Measurements from ENCODE around the gene NEDD4L.

Gene NEDD4L

DNA sequence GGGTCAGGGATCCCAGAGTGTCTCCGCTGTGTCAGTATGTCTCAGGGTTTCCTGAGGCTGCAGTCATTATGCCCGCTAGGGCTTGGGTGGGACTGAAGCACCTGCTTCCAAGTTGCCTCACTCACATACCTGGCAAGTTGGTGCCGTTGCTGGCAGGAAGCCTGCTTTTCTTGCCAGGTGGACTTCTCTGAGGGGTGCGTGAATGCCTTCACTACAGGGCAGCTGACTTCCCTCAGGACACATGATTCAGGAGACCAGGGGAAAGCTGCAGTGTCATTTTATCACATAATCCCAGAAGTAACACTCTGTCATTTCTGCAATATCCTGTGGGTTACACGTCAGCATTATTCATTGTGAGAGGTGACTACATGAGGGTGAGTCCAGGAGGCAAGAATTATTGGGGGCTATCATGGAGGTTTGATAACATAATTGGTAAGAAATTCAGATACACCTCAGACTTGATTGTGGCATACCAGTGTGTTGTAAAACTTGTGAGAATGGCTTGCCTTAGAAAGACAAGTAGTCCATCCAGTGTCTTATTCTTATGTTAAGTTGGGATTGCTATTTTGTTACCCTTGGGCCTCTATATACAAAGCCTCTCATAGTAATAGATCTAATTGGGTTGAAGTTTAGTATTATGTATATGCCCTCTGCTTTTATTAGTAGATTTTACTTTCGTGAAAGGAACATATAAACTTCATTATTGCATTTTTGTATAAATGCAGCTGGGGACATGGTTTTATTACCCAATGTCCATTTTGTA, 44.1 kb downstream of the NEDD4L start:
- H3K27me3 ChIP-seq (ENCODE audit: low read length): no peaks in the 10 kb centered on the region
- TF ChIP-seq, protein P1, sequence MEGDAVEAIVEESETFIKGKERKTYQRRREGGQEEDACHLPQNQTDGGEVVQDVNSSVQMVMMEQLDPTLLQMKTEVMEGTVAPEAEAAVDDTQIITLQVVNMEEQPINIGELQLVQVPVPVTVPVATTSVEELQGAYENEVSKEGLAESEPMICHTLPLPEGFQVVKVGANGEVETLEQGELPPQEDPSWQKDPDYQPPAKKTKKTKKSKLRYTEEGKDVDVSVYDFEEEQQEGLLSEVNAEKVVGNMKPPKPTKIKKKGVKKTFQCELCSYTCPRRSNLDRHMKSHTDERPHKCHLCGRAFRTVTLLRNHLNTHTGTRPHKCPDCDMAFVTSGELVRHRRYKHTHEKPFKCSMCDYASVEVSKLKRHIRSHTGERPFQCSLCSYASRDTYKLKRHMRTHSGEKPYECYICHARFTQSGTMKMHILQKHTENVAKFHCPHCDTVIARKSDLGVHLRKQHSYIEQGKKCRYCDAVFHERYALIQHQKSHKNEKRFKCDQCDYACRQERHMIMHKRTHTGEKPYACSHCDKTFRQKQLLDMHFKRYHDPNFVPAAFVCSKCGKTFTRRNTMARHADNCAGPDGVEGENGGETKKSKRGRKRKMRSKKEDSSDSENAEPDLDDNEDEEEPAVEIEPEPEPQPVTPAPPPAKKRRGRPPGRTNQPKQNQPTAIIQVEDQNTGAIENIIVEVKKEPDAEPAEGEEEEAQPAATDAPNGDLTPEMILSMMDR (IDR thresholded peaks at IDR 0.05; ENCODE audit: insufficient read depth, low read length, poor library complexity, severe bottlenecking): no peak
- no peak for TF ChIP-seq EZH2phosphoT487 (conservative IDR thresholded peaks at IDR 0.05; ENCODE audit: low read length)
- H3K4me2 ChIP-seq (ENCODE audit: low read depth, low read length, poor library complexity, severe bottlenecking): no peak overlapping the region
- H3K4me3 ChIP-seq (ENCODE audit: insufficient read depth, low read length, poor library complexity, severe bottlenecking): no peak overlapping the region
- H3K79me2 ChIP-seq (ENCODE audit: insufficient read depth, low read length): no peaks in the 10 kb centered on the region
- no peaks in the 10 kb centered on the region for H3F3A ChIP-seq (ENCODE audit: insufficient read depth)
- no peaks in the 10 kb centered on the region for H3K9me3 ChIP-seq (ENCODE audit: insufficient read depth, low read length)
- H3K9ac ChIP-seq (ENCODE audit: low read length): no peak overlapping the region
- H4K20me1 ChIP-seq (ENCODE audit: low read depth, low read length): no peaks in the 10 kb centered on the region
- no peak overlapping the region for H3K27ac ChIP-seq (ENCODE audit: low read depth, low read length)
- no peak overlapping the region for H2AFZ ChIP-seq (ENCODE audit: low read depth, low read length, severe bottlenecking)
- no peaks in the 10 kb centered on the region for H3K36me3 ChIP-seq (ENCODE audit: low read length)
- H3K9me2 ChIP-seq (replicated peaks; ENCODE audit: insufficient read depth, low read length): no peaks in the 10 kb centered on the region

DNA sequence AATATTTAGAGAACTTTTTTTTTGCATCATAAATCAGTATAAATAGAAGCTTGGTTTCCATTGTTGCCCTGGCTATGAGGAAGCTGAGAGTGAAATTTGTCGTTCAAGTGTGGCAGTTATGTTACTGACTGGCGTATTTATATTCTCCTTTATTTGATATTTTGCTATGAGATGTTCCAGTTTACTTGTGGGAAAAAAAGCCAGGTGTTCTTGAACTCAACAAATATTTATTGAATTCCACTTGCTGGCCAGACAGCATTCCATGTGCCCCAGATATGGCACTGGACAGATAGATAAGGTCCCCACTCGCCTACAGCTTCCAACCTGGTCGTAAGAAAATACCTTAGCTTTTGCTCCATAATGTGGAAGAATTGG, 44.7 kb downstream of the NEDD4L start:
- no peaks in the 10 kb centered on the region for H3F3A ChIP-seq (ENCODE audit: insufficient read depth)
- no peaks in the 10 kb centered on the region for H3K9me3 ChIP-seq (ENCODE audit: insufficient read depth, low read length)
- no peak overlapping the region for H2AFZ ChIP-seq (ENCODE audit: low read depth, low read length, severe bottlenecking)
- no peaks in the 10 kb centered on the region for H3K36me3 ChIP-seq (ENCODE audit: low read length)
- H4K20me1 ChIP-seq (ENCODE audit: low read depth, low read length): no peaks in the 10 kb centered on the region
- no peak overlapping the region for H3K9ac ChIP-seq (ENCODE audit: low read length)
- no peak overlapping the region for H3K4me2 ChIP-seq (ENCODE audit: low read depth, low read length, poor library complexity, severe bottlenecking)
- H3K27me3 ChIP-seq (ENCODE audit: low read length): no peaks in the 10 kb centered on the region
- TF ChIP-seq EZH2phosphoT487 (conservative IDR thresholded peaks at IDR 0.05; ENCODE audit: low read length): no peak
- TF ChIP-seq, protein P1 (IDR thresholded peaks at IDR 0.05; ENCODE audit: insufficient read depth, low read length, poor library complexity, severe bottlenecking): no peak
- H3K79me2 ChIP-seq (ENCODE audit: insufficient read depth, low read length): no peaks in the 10 kb centered on the region
- no peak overlapping the region for H3K4me3 ChIP-seq (ENCODE audit: insufficient read depth, low read length, poor library complexity, severe bottlenecking)
- H3K27ac ChIP-seq (ENCODE audit: low read depth, low read length): no peak overlapping the region
- no peaks in the 10 kb centered on the region for H3K9me2 ChIP-seq (replicated peaks; ENCODE audit: insufficient read depth, low read length)

DNA sequence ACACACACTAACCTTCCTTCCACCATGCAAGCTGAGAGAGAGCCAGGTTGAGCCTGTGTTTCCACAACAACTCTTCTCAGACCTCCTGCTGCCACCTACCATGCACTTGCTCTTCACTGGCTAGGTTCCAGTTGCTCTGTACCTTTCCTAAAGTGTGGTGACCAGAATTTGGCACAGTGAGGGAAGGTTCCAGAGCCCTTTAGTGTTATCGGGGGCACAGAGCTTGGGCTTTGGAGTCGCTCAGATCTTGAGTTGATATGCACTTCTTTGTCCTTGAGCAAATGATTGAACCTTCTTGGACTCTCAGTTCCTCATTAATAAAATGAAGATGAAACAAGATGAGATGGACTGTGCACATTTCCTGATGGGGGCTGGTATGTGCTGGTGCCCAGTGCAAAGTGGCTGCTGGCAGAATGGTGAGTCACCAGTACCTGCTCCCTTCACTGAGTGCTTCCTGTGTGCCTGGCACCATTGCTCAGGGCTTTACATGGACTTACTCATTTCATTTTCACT, 47.1 kb downstream of the NEDD4L start:
- Histone ChIP-seq H3K4me2 (ENCODE audit: low read depth, low read length, poor library complexity, severe bottlenecking) (no peak overlapping the region), H3K9me2 (replicated peaks; ENCODE audit: insufficient read depth, low read length) (no peaks in the 10 kb centered on the region), H4K20me1 (ENCODE audit: low read depth, low read length) (no peaks in the 10 kb centered on the region), H2AFZ (ENCODE audit: low read depth, low read length, severe bottlenecking) (no peak overlapping the region), H3K4me3 (ENCODE audit: insufficient read depth, low read length, poor library complexity, severe bottlenecking) (no peak overlapping the region), H3K27ac (ENCODE audit: low read depth, low read length) (no peak overlapping the region), H3F3A (ENCODE audit: insufficient read depth) (no peaks in the 10 kb centered on the region), H3K9ac (ENCODE audit: low read length) (no peak overlapping the region), H3K9me3 (ENCODE audit: insufficient read depth, low read length) (no peaks in the 10 kb centered on the region), H3K79me2 (ENCODE audit: insufficient read depth, low read length) (no peaks in the 10 kb centered on the region), H3K36me3 (ENCODE audit: low read length) (no peaks in the 10 kb centered on the region), H3K27me3 (ENCODE audit: low read length) (no peaks in the 10 kb centered on the region)
- TF ChIP-seq, protein P1 (IDR thresholded peaks at IDR 0.05; ENCODE audit: insufficient read depth, low read length, poor library complexity, severe bottlenecking): no peak
- no peak for TF ChIP-seq EZH2phosphoT487 (conservative IDR thresholded peaks at IDR 0.05; ENCODE audit: low read length)
